Right lung (tissue), 5 donors: ENCODE results near the gene TRIM52. TPM values are rescaled to one million over a fixed set of nuclear protein-coding genes. Genes with fewer than 3 reads are reported as not detected.

ENCODE experiments used
- DNase-seq, 2 donors: peaks; one replicate each; pipeline ENCODE4 v3.0.0-alpha.2; 2013
- polyA plus RNA-seq, 5 donors: library from polyadenylated mRNA; unstranded; fragments of 120-200 nt; gene quantifications; one replicate each; pipeline versions ENCODE4 v1.2.1 to v1.2.3, GENCODE V29; 2013; ENCODE audit warnings: inconsistent platforms in 1 of 5, low replicate concordance in 1 of 5; ENCODE audit not compliant: insufficient read length in 5 of 5, insufficient read depth in 1 of 5

Gene TRIM52
- polyA plus RNA-seq, 5 donors = 29.2 to 44.6 (median 40.4) TPM

DNA sequence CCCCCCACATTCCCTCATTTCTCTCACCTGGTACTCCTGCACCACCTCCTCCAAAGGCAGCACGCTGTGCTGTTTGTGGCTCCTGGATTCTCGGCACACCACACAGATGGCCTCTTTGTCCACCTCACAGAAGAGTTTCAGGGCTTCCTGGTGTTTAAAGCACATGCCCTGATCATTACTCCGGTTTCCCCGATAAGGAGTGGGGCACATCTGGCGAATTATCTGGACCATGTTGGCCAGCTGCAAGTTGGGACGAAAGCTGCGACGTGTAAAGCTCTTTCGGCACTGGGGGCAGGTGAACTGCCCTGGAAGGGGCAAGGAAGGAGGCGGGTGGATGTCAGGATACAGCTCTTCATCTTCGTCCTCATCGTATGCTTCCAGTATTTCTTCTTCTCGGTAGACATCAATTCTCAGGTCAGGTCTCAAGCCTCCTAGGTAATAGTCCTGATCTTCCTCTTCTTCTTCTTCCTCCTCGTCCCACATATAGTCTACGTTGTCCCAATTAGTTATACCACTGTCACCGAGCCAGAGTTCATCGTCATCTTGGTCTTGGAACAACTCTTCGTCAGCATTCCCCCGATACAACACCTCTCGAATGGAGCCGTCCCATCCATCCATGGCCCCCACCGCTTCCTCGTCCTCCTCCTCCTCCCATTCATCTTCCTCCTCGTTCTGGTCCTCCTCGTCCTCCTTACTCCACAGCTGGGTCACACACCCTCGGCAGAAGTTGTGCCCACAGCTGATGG is 796 bp downstream of the TRIM52 start:
- peak in 1 of 2 donors; percentile 9 for DNase-seq

DNA sequence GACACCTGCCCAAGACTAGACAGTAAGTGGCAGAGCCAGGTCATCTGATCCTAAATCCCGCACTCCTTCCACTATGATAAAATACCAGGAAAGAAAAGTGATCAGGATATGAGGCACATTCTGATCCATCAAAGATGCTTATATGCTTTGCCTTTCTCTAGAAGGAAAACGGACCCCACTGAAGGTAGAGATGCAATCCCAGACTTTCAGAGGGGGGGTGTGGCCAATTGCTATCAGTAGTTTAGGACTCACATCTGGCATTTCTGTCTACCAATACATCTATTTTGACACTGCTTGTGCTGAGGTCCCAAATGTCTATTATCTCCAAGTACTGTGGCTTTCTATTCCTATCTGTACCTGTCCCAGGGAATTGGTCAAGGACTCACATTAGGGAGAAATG is 1.7 kb downstream of the TRIM52 start:
- DNase-seq = no peak

DNA sequence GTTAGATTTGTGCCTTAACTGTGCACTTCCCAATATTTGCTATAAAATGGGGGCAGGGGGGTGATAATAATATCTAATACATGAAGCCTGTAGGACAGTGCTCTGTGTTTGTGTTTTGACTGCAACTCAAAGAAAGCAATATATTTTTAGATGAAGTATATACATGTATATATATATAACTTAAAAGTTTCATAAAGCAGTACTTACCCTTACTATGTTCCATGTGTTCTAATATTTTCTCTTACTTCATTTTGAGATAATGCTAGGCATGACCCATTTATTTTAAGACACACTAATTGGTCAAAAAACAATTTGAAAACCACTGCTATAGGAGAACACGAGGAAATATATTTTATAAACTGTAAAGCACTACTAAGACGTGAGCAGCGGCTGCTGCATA is 2.4 kb downstream of the TRIM52 start:
- DNase-seq = no peak

DNA sequence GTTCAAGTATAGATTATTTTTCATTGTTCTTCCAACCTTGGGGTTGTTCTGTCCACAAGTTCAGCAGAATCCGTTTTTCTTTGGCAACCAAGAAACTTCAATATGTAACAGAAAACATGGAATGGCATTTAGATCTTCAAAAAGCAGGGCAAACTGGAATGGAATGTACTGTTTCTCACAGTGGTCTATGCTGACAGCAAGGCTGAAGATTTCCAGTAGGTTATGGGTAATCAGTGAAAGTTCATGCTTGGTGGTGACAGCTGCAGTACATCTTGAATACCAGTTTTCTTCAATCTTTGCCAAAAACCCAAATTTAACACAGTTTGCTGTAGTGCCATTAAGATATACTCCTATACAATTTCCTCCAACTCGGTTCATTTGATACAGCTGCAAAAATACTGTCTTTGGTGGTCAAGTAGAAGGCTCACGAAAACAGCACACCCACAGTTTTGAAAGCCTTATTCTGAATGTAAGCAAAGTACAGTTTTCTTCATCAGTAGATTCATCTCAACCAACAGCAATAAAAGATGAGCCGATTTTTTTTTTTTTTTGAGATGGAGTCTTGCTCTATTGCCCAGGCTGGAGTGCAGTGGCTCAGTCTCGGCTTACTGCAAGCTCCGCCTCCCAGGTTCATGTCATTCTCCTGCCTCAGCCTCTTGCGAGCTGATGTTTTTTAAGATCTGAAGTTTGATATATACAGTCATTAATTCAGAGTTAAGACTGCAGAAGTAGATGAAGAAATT is 4.9 kb downstream of the TRIM52 start:
- DNase-seq = no peak

DNA sequence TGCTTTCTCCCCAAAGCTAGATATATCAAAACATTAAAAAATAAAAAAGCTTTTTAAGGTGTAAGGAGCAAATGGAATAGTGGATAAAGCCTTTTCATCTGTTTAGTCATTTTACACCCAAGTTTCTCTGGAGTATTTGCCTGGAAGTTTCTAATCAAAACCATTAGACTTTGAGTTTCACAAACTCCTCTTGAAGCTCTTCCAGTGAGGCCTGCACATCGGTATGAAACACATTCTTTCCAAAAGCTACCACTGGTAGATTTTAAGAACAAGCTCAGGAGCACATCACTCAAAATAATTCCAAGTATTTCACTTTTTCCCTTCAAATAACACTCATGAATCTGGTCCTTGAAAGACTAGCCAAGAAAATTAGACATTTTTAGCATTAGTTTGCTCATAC is 5.7 kb downstream of the TRIM52 start:
- DNase-seq = no peak

DNA sequence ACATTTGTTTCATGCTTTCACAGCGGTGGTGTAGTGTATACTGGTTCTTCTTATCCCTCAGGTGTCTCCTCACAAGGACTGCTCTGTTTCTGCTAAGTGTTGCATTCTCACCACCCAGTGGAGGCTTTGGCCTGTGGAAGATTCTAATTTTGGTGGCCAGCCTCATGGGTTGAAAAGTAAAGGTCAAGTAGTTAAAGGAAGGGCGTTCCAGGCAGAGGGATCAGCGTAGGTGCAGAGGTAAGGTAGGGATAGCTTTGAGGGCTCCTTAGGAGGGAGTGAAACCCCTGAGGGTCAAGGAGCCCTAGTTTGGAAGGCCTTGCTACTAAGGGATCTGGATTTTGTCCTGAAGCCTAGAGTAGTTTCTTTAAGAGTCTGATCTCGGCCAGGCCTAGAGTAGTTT is 12.7 kb downstream of the TRIM52 start:
- no peak for DNase-seq

DNA sequence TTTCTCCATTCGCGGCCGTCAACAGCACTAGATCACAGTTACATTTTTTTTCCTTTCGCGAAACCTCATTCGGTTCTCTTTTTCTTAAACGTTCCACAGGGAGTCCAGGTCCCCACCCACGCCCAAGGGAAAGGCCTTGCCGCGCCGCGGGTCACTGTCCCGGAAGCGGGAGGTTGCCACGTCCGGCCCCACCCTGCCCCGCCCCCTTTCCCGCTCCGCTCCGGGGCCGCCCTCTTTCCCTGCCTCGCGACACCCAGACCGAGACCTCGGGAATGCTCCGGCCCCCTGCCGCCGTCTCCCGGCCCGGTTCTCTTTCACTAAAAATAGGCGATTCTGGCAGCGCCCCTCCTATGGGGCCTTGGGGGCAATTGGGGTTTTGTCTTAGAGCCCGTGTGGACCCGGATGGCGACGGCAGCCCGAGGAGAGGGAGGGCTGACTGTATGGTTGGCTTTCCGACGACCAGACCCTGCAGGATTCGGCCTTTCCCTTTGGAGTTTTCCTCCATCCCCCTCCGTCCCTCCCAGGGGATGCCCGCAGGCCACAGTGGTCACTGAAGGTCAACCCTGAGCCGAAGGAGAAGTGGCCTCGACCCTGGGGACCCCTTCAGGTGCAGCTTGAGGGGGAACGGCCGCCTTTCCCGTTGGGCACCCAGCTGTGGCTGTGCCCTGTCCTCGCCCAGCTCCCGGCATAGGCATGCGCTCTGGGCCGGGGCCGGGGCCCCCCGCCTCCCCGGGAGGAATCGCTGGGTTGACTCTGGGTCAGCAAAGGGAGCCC is 14.5 kb downstream of the TRIM52 start:
- DNase-seq = peak; percentile 86 to 89

DNA sequence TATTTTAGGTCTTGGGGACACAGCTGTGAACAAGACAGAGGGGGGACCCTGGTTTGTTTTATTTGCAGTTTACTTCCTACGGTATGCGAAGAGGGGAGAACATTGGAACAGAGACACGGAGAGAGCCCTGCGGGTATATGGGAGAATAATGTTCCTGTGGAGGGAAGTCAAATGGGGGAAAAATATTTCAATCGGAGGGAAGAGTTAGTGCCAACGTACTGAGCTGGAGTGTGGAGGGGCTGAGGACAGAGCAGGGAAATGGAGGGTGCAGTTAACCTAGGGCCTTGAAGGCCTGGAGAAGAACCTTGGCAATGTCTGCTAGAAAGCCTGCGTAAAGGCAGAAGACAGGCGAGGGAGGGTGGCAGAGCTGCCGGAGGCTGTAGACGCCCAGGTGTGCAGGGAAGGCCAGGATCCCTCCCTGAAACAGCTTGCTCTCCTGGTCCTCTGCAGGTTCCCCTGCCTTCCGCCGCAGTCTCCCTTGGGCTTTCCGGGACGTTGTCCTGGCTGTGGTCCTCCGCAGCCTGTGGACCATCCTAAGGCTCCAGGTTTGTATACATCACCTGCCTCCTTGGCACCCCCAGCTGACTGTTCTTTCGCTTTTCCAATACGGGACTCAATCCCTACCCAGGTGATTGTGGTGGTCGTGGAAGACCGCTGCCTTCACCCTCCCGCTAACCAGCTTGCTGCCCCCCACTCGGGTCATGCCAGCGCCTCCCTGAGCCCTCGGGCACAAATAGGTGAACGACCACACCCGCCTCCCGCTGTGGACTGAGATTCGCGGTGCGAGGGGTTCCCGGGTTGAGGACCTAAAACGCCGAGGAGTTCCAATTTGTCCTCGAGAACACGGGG is 15.3 kb downstream of the TRIM52 start:
- no peak for DNase-seq

DNA sequence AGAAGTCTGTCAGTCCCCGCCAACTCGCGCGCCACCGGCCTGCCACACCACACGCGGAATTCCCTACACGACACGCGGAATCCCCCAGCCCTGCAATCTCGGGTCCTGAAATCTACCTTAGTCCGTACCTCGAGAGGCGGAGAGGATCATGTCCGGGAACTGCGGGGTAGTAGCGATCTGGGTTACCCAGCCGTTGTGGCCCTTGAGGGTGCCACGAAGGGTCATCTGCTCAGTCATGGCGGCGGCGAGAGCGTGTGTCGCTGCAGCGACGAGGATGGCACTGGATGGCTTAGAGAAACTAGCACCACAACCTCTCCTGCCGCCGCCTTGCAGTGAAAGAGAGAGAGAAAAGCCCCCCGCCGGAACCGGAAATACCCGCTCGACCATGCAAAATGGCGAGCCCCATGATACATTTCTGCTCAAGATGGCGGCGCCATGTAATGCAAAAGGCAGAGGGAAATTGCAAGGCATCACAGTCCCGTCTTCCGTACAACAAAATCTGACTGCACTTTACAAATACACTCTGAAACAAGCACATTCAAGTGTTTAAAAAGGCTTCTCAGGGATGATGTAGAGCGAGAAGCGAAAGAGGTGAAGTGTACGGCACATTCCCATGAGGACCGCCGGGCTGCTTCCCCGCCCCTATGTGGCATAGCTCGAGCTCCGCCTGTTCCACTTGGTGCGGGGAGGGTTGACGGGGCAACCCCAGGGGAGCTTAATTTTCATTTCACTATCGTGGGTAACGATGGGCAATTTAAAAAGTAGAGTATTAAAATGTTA is 17.2 kb downstream of the TRIM52 start, which contains the start of gene RACK1:
Gene RACK1 (minus strand): TSS at position 343 of the 780 bp plus-strand sequence. CDS start 106 bp downstream, at position 237.
- DNase-seq = peak; percentile 92 to 93

DNA sequence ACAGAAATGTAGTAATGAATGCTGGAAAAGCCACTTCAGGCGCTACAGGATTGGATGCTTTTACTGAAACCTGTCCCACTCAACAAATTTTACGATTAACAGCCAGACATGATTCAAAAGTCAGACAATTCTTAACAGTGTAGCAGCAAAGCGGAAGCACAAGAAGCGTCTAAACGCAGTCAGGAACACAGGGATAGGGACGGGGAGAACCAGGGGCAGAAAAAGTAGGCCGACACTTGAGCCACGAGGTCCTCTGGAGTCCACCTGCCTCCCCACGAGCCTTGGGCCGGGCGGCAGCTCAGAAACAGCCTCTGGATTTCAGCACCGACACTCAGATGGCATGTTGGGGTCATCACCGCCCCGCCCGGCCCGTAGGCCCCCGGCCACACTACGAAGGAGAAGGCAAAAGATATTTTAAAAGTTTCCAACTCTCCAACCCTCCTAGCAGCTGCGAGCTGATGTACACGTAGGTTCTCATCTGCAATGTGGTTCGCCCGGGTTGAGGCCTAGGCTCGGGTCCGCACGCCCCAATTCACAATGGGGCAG is 17.9 kb downstream of the TRIM52 start:
- DNase-seq = no peak

DNA sequence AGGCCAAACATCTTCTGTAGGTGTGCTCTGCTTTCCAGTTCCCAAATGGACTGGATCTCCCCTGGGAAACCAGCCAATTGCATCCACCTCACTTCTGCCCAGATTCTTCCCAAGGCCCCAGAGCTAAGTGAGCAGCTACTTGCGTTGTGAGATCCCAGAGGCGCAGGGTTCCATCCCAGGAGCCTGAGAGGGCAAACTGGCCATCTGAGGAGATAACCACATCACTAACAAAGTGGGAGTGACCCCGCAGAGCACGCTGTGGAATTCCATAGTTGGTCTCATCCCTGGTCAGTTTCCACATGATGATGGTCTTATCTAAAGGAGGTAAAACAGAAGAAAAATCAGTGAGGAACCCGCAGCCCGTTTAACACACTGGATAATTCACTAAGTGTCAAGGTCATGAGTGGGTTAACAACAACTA is 18.9 kb downstream of the TRIM52 start:
- no peak for DNase-seq

DNA sequence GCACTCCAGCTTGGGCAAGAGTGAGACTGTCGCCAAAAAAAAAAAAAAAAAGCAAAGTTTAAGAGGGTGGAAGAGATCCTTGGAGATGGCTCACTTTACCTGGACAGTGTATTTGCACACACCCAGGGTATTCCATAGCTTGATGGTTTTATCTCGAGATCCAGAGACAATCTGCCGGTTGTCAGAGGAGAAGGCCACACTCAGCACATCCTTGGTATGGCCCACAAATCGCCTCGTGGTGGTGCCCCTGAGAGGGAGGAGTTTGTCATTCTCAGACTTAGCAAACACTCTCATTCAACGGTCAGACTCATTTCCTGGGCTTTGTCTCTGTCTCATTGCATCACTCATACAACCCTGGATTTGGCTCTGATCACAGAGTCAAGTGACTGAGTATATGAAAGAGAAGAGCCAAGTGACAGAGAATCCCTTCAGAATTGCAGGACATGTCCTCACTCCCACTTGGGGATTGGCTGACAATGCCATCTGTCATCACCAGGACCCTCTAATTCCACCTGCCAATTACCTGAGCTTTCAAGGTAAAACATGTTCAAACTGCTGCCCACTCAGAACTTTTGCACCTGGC is 19.5 kb downstream of the TRIM52 start:
- no peak for DNase-seq

DNA sequence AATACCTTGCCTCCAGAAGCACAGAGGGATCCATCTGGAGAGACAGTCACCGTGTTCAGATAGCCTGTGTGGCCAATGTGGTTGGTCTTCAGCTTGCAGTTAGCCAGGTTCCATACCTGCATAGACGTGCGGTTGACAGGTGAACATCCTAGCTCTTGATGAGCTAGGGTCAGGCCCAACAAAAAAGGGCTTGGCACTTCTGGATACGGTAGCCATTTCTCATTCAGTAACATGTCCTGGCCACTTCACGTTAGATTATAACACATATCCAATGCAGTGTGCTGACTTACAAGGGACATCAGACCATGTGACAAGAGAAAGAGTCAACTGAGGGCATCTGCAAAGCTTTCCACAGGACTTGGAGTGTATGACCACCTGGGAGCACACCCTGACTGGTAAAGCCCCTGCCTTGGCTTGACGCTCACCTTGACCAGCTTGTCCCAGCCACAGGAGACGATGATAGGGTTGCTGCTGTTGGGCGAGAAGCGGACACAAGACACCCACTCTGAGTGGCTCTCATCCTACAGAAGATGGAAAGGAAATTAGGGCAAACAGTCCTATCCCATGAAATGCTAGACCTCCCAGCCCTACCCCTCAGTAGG is 21.8 kb downstream of the TRIM52 start:
- DNase-seq = no peak

DNA sequence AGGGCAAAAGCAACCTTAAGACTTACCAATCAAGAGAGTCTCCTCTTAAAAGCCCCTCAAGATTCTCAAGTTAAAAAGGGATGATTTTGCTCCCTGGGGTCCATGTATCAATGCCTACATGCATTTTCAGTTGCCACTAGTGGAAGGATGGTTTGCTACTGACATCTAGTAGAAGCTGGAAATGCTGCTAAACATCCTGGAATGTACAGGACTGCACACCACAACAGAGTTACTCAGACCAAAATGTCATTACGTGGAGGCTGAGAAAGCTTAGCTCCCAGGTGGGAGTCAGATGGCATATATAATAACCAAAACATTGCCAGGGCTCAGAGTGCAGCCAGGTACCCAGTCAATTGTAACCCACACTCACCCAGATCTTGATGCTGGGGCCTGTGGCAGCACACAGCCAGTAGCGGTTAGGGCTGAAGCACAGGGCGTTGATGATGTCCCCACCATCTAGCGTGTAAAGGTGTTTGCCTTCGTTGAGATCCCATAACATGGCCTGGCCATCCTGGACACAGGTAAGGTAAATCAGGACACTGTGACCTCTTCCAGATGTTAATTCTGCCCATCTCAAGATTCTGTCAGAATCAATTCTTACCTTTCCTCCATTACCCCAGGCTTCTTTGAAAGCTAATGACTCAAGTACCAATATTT is 23.1 kb downstream of the TRIM52 start:
- no peak for DNase-seq

DNA sequence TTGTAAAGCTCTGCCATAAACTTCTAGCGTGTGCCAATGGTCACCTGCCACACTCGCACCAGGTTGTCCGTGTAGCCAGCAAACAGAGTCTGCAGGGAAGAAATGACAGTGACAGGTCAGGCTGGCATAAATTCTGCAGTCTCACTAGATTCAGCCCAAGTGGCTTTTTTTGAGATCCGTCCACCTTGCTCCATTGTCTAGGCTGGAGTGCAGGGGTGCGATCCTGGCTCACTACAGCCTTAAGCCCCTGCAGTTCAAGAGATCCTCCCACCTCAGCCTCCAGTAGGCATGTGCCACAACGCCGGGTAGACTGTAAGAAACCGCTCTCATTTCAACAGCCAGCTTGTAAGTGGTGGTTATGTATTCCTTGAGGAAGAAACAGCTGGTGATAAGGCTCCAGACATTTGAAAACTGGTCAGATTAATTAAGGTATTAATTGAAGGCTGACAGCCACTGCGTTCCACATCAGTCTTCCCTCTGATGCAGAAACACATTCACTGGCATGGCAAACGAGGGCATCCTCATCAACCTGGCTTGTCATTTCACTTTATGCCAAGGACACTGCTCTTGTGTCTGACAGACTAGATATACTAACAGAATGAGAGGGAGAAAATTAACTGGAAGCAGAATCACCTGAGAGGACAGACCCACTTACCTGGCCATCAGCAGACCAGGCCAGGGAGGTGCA is 23.8 kb downstream of the TRIM52 start:
- no peak for DNase-seq

DNA sequence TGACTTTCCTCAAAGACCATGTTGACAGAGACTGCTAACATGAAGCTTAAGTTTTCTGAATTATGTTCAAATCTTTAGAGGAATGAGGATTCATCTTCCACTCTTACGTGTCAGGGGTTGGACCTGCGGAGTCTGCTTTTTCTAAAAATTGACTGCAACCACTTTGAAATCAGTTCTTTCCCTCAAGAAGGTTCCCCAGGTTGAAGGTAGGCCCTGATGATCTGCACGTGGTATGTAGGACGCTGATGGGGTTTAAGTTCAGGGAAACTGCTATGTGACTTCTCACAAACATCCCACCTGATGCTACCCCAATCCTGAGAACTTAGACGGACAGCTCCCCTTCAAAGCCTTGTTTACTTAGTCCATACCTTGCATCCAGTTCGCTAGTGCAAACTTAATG is 24.5 kb downstream of the TRIM52 start:
- no peak for DNase-seq

DNA sequence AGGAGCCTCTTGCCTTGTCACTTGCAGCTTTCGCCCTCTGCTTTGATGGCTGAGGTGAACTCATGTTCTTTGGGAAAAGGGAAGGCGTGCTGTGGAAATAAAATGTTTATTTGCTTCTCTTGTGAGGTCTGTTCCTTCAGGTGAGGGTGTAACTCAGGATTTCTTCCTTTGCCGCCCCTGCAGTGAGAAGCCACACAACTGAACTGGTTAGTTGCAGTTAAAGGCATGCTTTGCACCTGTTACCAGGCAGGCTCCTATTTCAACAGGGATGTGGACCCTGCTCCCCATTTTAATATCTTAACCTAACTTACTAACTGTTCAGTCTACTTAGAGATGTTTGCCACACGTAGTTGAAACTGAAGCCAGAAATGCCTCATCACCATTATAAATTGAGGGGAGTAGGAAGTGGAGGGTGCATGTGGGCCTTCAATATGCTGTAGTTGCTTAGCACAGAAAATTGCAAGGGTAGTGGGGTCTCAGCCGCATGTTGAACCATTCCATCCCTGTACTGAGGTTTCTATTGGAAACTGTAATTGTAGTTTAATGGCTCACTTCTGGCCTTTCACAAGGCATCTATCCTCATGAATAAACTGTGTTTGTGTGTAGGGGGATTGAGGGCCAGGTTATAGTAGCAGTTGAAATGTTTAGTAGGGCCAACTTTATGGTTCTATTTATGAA is 25.1 kb downstream of the TRIM52 start:
- DNase-seq = no peak

DNA sequence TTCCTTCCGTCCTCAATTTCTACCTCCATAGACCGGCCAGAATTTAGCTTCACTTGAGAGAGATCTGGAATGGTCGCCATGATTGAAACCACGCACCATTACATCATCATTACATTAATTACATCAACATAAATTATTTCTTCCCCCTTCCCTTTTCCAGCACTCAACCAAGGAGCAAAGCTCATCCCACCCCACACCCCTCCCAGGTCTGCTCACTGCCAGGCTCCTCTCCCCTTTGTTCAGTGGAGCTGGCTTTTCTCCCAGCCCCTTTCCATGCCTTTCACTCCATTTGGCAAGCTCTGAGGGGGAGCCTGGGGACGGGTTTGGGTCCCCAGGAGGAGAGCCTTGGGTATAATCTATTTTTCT is 25.6 kb downstream of the TRIM52 start:
- no peak for DNase-seq
